IMR-90 (cell line): ENCODE results near the gene TENM4. TPM values are rescaled to one million over a fixed set of nuclear protein-coding genes. Genes with fewer than 3 reads are reported as not detected.
A peak's percentile ranks its signal among the peaks of the same experiment; 100 is the strongest.

Experiments
- ATAC-seq: fragments of 200-7000 bp; cut with Tn5 transposase; 2 replicates; pipeline ENCODE4 v1.9.1; 2020; ENCODE audit warnings: low read depth, mild to moderate bottlenecking, moderate library complexity
- BruUV-seq: library from RNA; stranded (reverse); fragments of 400-500 nt; replicated peaks from 2 replicates; lab custom pipeline; 2021; lab: Mats Ljungman, UMichigan
- CTCF ChIA-PET: fragments of 300-600 bp; formaldehyde crosslinking; extraction: SDS; loops from one replicate; lab custom pipeline; 2021; ENCODE audit warnings: antibody characterized with exemption; lab: Yijun Ruan, JAX
- POLR2A ChIA-PET: fragments of 300-600 bp; sonication (Branson Sonifier 250); formaldehyde crosslinking; loops from one replicate; lab custom pipeline; 2022; ENCODE audit warnings: antibody characterized with exemption; ENCODE audit not compliant: unreplicated experiment; lab: Charles Lee
- DNase-seq: peaks from one replicate; pipeline ENCODE4 v3.0.0; 2013
- H2AFZ ChIP-seq: replicated peaks from 2 replicates; pipeline ENCODE3; 2013; ENCODE audit warnings: low read length, mild to moderate bottlenecking; ENCODE audit not compliant: poor library complexity
- H2AK5ac ChIP-seq: 2 replicates; pipeline ENCODE4 v1.6.1; 2013; ENCODE audit warnings: low read depth, low read length, inconsistent platforms
- H2AK9ac ChIP-seq: replicated peaks from 2 replicates; pipeline ENCODE3; 2013; ENCODE audit warnings: mild to moderate bottlenecking, low read depth, low read length, moderate library complexity; ENCODE audit not compliant: poor library complexity
- H2BK120ac ChIP-seq: 2 replicates; pipeline ENCODE4 v1.6.1; 2013; ENCODE audit warnings: low read depth, low read length, inconsistent platforms
- H2BK15ac ChIP-seq: 3 replicates; pipeline ENCODE4 v1.6.1; 2013; ENCODE audit warnings: low read depth, low read length, inconsistent platforms
- H2BK20ac ChIP-seq: 2 replicates; pipeline ENCODE4 v1.6.1; 2013; ENCODE audit warnings: low read depth, mild to moderate bottlenecking, inconsistent platforms, low read length, moderate library complexity
- H2BK5ac ChIP-seq: 2 replicates; pipeline ENCODE4 v1.6.1; 2013; ENCODE audit warnings: mild to moderate bottlenecking, low read depth, low read length, inconsistent platforms; ENCODE audit not compliant: poor library complexity, severe bottlenecking
- H3K14ac ChIP-seq: replicated peaks from 2 replicates; pipeline ENCODE4 v1.6.1; 2013; ENCODE audit warnings: low read depth, low read length, inconsistent platforms
- H3K18ac ChIP-seq: 2 replicates; pipeline ENCODE4 v1.6.1; 2013; ENCODE audit warnings: low read depth, low read length, control low read depth
- H3K23ac ChIP-seq: 2 replicates; pipeline ENCODE4 v1.6.1; 2013; ENCODE audit warnings: low read depth, low read length, inconsistent platforms
- H3K27ac ChIP-seq: 2 replicates; pipeline ENCODE4 v1.5.1; 2013; ENCODE audit warnings: mild to moderate bottlenecking, control low read depth, low read length; ENCODE audit not compliant: insufficient read depth
- H3K27me3 ChIP-seq: 2 replicates; pipeline ENCODE4 v1.6.1; 2013; ENCODE audit warnings: low read length; ENCODE audit not compliant: control insufficient read depth, insufficient read depth
- H3K36me3 ChIP-seq: 2 replicates; pipeline ENCODE4 v1.6.1; 2013; ENCODE audit warnings: low read length, mixed read lengths; ENCODE audit not compliant: control insufficient read depth, insufficient read depth
- H3K4ac ChIP-seq: 2 replicates; pipeline ENCODE4 v1.6.1; 2013; ENCODE audit warnings: low read depth, low read length, inconsistent platforms
- H3K4me1 ChIP-seq: 2 replicates; pipeline ENCODE4 v1.6.1; 2013; ENCODE audit warnings: low read length, mixed read lengths; ENCODE audit not compliant: control insufficient read depth, insufficient read depth
- H3K4me2 ChIP-seq: 2 replicates; pipeline ENCODE4 v1.6.1; 2013; ENCODE audit warnings: low read depth, mild to moderate bottlenecking, control low read depth, low read length, moderate library complexity
- H3K4me3 ChIP-seq: 2 replicates; pipeline ENCODE4 v1.5.1; 2013; ENCODE audit warnings: low read depth, mild to moderate bottlenecking, control low read depth, low read length, moderate library complexity; ENCODE audit not compliant: insufficient read depth
- H3K56ac ChIP-seq: 2 replicates; pipeline ENCODE4 v1.6.1; 2013; ENCODE audit warnings: low read length, inconsistent platforms; ENCODE audit not compliant: insufficient read depth; ENCODE audit errors: extremely low read depth
- H3K79me1 ChIP-seq, 2 experiments: 2 replicates each; pipeline ENCODE4 v1.6.1; 2013; ENCODE audit warnings: low read length in 2 of 2, inconsistent platforms in 1 of 2, low read depth in 1 of 2
- H3K9ac ChIP-seq: 2 replicates; pipeline ENCODE4 v1.6.1; 2013; ENCODE audit warnings: low read depth, low read length, control low read depth
- H3K9me1 ChIP-seq: 2 replicates; pipeline ENCODE4 v1.6.1; 2013; ENCODE audit warnings: low read length, inconsistent platforms; ENCODE audit not compliant: insufficient read depth
- H3K9me3 ChIP-seq: 2 replicates; pipeline ENCODE4 v1.6.1; 2013; ENCODE audit warnings: low read length; ENCODE audit not compliant: control insufficient read depth, insufficient read depth
- H4K20me1 ChIP-seq: 2 replicates; pipeline ENCODE4 v1.6.1; 2013; ENCODE audit warnings: low read length, inconsistent platforms; ENCODE audit not compliant: insufficient read depth
- H4K5ac ChIP-seq: 2 replicates; pipeline ENCODE4 v1.6.1; 2013; ENCODE audit warnings: mild to moderate bottlenecking, low read depth, low read length, control low read depth
- H4K8ac ChIP-seq, 2 experiments: 2 replicates each; pipeline ENCODE4 v1.6.1; 2013; ENCODE audit warnings: low read depth in 2 of 2, low read length in 2 of 2, control low read depth in 1 of 2, inconsistent platforms in 1 of 2
- H4K91ac ChIP-seq: 2 replicates; pipeline ENCODE4 v1.6.1; 2013; ENCODE audit warnings: low read depth, low read length, inconsistent platforms; ENCODE audit not compliant: insufficient read depth
- MAZ ChIP-seq: IDR thresholded peaks from 2 replicates; pipeline ENCODE4 v1.6.1; 2012; ENCODE audit warnings: low read depth, mild to moderate bottlenecking, low read length, improper control_type of control experiment, moderate library complexity, borderline replicate concordance
- POLR2A ChIP-seq: IDR thresholded peaks from 2 replicates; pipeline ENCODE4 v1.6.1; 2012; ENCODE audit warnings: mild to moderate bottlenecking, low read depth, low read length
- RFX5 ChIP-seq: IDR thresholded peaks from 2 replicates; pipeline ENCODE4 v1.8.0; 2012; ENCODE audit warnings: low read depth, mild to moderate bottlenecking, low read length, moderate library complexity
- WGBS, 2 experiments: methylation state at CpG; one replicate each; pipeline versions ENCODE4 v1.1.5 to v1.1.7; 2013; ENCODE audit warnings: missing lambda C conversion rate in 2 of 2; ENCODE audit not compliant: insufficient read length in 1 of 2; ENCODE audit errors: extremely low coverage in 2 of 2; 5-methylcytosine and 5-hydroxymethylcytosine counted together
- dilution Hi-C: fragments of 300-500 bp; cut with HindIII; formaldehyde crosslinking; loops from one replicate; pipeline ENCODE4 v1.14.3; 2018; ENCODE audit warnings: low sequenced_read_pairs; ENCODE audit not compliant: unreplicated experiment
- in situ Hi-C: fragments of 300-500 bp; cut with MboI; formaldehyde crosslinking; loops from 3 replicates; pipeline ENCODE4 v1.14.3; 2019; ENCODE audit warnings: low sequenced_read_pairs, inconsistent platforms, mixed read lengths
- intact Hi-C: fragments of 100-400 bp; cut with micrococcal nuclease; formaldehyde crosslinking; loops from 2 replicates; pipeline ENCODE4 v1.10.0; 2022
- polyA plus RNA-seq, 3 experiments: library from polyadenylated mRNA; depleted of rRNA; stranded (reverse); fragments of >200 nt; gene quantifications; 2 replicates each; pipeline ENCODE4 v1.2.3, GENCODE V29; 2012; ENCODE audit warnings: low replicate concordance in 1 of 3
- total RNA-seq: library from RNA; depleted of rRNA; stranded (reverse); fragments of >200 nt; gene quantifications from 2 replicates; pipeline ENCODE4 v1.2.3, GENCODE V29; 2012

The TENM4 gene
- total and polyA plus RNA-seq, 2 of the 4 experiments (the other 2 are of a cell fraction) = 7.4 to 9.0 TPM

- H3K14ac ChIP-seq = no peak overlapping the region
- POLR2A ChIA-PET = no interaction called here
- peak overlapping the region; percentile 22; the same call in 1 of the 2 replicates for H2BK120ac ChIP-seq
- peak overlapping the region; percentile 23 for H4K5ac ChIP-seq
- peaks cover 38% of the 10 kb centered on the region for H3K4me1 ChIP-seq
- no peaks in the 10 kb centered on the region for H3K79me1 ChIP-seq
- no TSS peak for BruUV-seq
- peak overlapping the region; percentile 41; the same call in 1 of the 3 replicates for H2BK15ac ChIP-seq
- in situ Hi-C loops = no loop called here
- DNase-seq (no peak), ATAC-seq (no peak)
- H3K4me2 ChIP-seq = no peak overlapping the region
- H3K27ac ChIP-seq = no peak overlapping the region; the same call in 1 of the 2 replicates
- H2AK5ac ChIP-seq = peak overlapping the region; percentile 59; the same call in 1 of the 2 replicates
- no peak overlapping the region; the same call in 1 of the 2 replicates for H3K18ac ChIP-seq
- no peak overlapping the region for H3K23ac ChIP-seq
- no peaks in the 10 kb centered on the region for H3K9me3 ChIP-seq
- no CpG with 5 or more reads among the region's 1 CpG for WGBS, 2 experiments
- TF ChIP-seq POLR2A (no peak), MAZ (no peak), RFX5 (no peak)
- no peaks in the 10 kb centered on the region for H3K27me3 ChIP-seq
- H4K8ac ChIP-seq = no peak overlapping the region
- 0 out of 2 replicates have a peak overlapping the region, but pooled peaks have one; percentile 17 for H2BK20ac ChIP-seq
- no peak overlapping the region for H2AK9ac ChIP-seq
- no peaks in the 10 kb centered on the region for H4K20me1 ChIP-seq
- no peak overlapping the region for H3K9ac ChIP-seq
- H3K4ac ChIP-seq = peak overlapping the region; percentile 37
- H2AFZ ChIP-seq = no peak overlapping the region
- intact Hi-C loops = no loop called here
- H3K9me1 ChIP-seq = peaks cover 28% of the 10 kb centered on the region
- H3K4me3 ChIP-seq = no peak overlapping the region
- H4K91ac ChIP-seq = no peak overlapping the region; the same call in 1 of the 2 replicates
- CTCF ChIA-PET = interaction anchor here (0.6 kb wide), 1 partner anchor 59 kb away, joined by 3 read pairs; no protein-coding TSS in a partner anchor
- dilution Hi-C loops = no loop called here
- H3K56ac ChIP-seq = no peak overlapping the region
- H3K36me3 ChIP-seq = peaks cover 7% of the 10 kb centered on the region; the same call in 1 of the 2 replicates
- no peak overlapping the region for H2BK5ac ChIP-seq
These were observed 651.5 kb downstream of the TENM4 start for GRCh38 chr11:78789375-78789774.
